ENCODE results near the gene PAX8.

The PAX8 gene

DNA sequence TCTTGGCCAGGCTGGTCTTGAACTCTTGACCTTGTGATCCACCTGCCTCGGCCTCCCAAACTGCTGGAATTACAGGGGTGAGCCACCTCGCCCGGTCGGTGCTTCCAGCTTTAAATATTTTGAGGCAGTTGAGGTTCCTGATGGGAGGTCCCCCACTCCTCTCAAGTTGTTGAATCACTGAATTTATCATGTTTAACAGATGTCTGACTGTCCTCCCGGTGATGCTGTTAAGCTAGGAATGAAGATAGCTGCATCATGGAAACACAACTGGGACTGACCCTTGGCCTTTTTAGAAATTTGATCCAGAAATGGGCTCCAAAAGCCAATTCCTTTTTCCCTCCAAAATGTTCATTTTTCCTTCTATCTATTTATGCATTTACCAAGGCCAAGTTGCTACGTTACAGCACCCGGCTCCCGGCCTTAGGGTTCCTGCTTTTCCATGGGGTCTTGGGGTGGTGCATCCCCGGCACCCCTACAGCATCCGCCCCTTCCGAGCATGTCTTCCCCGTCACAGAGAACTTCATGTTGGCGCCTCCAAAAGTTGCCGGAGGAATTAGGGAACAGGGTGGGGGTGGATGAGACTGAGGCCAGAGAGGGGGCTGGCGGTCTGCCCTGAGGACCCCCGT is 43.9 kb downstream of the PAX8 start:
- DNase-seq = no peak

DNA sequence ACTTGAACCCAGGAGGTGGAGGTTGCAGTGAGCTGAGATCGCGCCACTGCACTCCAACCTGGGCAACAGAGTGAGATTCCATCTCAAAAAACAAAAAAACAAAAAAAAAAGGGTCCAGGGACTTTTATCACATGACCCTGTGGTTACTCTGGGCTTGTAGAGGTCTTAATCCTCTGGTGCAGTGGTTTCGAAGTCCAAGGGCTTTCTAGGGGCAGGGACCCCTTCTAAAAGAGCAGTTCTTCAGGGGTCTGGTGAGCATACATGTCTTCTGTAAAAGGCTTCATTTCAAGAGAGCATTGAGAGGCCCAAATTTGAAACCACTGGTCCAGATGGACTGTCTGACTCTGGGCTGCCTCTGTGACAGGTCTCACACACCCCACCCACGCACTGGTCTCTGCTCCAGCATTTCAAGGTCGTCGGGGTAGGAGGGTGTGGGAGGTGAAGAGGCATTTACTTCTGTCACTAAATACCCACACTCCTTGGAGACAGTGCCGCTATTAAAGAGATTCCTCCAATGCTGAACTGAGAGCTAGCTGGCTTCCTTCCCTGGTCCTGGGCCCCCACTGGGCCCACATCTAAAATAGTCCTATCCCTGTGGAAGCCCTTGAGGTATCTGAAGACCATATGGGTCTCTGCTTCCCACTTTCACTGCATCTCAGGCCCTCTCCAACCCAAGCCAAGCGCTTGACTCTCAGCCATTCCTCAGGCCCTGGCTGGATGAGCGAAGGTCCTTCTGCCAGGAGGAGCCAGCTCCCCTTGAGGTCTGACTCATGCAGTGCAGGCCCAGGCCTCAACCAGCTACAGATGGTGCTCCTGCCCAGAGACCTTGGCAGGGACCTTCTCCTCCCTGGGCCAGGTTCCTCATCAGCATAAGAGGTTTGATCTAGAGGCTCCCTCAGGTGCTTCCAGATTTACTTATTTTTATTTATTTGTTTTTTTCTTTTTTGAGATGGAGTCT is 44.8 kb downstream of the PAX8 start:
- DNase-seq = no peak

DNA sequence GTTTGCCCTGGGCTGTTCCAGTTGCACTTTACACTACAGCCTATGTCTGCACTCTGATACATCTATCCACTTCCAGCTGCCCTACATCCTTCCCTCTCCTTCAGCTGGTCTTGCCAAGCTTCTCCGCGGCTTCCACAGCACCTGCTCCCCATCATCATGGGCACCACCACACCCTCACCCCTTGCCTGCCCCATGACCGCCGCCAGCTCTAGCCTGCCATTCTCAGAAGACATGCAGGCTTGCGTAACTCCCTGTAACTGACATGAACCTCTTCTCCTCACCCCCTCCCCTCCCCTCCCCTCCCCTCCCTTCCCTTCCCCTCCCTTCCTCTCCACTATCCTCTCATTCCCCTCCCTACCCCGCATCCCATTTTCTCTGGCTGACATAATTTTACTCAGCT is 46.0 kb downstream of the PAX8 start:
- no peak for DNase-seq

DNA sequence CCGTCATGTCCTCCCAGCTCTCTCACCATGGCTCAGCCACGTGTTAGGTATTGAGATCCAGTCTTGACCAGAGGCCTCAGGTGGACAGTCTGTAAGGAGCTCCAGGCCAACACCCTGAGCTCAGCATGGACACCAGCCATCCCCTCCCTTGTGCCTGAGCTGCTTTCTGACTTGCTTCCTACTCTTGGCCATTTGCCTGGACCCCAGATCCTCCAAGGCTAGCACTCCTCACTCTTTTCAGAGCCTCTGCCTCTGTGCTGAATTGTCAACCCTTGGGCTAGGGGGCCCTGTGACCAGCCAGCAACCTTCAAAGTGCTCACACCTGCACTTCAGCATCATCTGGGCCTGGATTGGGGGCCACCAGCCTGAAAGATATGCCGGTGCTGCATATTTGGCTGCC is 46.6 kb downstream of the PAX8 start:
- no peak for DNase-seq

DNA sequence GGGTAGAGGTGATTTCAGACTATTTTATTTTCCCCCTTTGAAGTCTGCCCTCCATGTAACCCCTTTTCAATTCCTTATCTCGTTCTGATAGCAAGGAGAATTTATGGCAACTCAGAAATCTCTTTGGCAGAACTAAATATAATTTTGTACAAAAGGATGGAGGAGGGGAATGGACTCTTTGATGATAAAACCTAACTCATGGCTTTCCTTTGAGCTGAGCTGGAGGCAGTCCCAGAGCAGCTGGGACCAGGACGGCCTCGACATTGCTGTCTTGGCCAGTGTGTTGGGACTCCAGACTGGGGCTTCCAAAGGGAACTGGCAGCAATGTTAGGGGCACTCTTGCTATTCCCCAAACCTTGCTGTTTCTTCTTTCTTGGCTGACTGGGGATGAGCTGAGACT is 47.7 kb downstream of the PAX8 start:
- DNase-seq = no peak

DNA sequence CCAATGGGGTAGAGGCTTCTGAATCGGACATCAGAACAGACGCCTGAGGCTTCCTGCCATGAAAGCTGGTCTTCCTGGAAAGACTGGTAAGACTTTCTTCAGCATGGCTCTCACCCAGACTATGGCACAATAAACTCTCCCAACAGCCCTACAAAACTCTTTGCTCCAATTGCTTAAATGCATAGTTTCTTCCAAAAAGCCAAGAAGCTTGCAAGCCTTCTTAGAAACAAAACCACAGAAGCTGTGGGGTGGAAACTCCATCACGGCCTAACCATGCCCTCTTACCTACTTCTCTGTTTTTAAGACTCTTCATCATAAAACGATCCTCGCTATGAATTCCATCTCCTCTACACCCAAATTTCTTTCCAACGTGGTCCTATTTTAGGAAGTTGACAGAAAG is 48.2 kb downstream of the PAX8 start:
- DNase-seq = no peak

DNA sequence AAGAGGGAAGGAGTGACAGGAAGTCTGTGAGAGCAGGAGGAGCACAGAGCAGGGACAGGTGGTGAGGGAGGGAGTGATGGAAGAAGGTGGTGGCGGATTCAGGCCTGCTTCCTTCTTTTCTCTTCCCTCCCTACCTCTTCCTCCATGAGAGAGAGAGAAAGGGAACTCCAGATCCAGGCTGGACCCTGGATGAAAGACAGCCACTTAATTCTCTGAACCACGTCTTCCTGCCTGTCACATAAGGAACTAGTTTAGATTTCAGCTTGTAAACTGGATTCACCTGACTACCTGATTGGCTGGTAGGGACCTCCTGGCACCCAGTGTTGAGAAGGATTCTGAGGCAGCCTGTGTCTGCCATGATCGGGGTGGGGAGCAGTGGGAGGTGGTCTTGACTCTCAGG is 48.9 kb downstream of the PAX8 start:
- no peak for DNase-seq

DNA sequence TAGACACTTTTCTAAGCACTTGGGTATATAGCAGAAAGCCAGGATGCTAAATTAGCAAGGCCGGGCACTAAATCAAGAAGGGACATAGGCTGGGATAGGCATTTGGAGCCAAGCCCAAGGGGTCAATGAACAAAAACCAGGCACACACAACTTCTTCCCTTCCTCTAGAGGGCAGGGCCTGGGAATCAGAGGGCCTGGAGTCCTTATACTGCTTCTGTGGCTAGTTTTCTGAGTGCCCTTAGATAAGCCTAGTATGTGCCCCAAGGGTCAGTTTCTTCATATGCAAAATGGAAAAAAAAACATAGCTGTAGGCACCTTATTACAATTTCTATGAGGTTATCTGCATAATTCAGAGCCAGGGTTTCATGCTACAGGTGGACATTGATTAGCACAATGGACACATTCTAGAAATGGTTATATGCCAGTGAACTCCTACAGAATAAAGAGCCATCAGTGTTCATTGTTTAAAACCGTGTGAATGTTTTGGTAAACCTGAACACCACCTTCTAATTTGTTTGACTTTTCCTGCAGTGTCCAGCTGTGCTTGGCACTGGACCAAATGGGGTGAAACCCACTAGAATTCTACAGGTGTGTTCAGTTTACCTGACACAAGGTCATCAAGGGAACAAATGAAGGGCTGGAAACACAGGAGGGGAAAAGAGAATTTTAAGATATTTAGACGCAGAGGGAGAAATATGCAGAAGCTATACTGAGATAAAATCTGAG is 49.6 kb downstream of the PAX8 start:
- no peak for DNase-seq

DNA sequence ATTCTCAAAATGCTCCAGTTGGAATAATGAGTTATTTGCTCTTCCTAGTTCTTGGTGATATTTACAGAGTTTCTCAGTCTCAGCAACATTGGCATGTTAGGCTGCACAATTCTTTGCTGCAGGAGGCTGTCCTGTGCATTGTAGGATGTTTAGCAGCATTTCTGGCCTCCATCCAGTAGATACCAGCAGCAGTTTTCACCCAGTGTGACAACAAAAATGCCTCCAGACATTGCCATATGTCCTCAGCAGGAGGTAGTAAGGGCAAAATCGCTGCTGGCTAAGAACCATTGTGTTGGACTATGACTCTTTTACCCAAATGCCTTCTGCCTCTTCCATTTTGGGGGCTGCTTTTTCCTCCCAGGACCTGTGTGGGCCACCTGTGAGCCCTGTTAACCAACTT is 50.4 kb downstream of the PAX8 start:
- no peak for DNase-seq

DNA sequence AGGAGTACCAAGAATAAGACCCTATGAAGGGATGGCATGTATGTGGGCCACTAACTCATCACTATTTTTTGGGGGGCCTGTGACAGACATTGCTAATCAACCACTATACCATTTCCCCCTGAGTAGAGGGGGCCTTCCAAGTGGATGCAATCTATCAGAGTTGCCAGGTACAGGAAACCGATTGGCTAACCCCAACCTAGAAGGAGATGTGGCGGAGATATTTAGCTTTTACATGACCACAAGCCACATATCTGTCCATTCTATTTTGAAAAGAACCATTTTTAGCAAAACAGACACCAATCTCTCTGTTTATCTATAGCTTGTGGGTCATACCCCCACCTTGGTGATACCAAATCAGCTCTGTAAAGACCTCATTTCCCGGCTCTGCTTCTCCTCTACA is 51.0 kb downstream of the PAX8 start:
- no peak for DNase-seq

DNA sequence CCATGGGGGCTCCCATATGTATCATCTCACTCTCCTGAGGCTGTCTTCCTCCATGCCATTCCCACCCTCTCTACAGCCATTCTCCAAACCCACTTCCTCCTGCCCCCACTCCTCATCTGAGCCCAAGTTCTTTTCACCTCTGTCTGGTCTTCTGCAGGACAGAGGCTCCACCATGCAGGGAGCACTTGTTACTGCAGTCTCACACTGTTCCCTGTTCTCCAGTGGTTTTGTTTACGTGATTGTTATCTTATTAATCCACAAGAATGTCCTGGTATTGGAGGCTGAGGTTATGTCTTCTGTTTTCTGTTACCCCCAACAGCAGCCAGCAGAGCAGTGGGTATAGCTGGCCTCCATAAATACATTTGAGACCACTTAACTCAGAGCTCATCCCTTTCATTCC is 51.4 kb downstream of the PAX8 start:
- DNase-seq = no peak

DNA sequence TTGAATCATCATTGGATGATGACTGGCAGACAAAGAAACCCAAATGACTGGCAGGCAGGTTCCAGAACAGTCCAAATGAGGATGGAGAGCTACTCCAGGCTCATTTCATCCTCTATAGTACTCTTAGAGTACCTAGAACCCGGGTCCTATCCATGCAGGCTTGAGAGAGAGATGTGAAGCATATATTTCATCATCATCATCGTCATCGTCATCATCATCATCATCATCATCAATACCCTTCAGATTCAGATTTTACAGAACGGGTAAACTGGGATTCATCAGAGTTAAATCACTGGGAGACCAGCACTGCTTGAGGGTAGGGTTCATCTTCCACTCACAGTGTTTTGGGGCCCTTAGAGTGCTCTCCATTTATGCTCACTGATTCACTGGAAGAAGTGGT is 52.3 kb downstream of the PAX8 start:
- DNase-seq = no peak

DNA sequence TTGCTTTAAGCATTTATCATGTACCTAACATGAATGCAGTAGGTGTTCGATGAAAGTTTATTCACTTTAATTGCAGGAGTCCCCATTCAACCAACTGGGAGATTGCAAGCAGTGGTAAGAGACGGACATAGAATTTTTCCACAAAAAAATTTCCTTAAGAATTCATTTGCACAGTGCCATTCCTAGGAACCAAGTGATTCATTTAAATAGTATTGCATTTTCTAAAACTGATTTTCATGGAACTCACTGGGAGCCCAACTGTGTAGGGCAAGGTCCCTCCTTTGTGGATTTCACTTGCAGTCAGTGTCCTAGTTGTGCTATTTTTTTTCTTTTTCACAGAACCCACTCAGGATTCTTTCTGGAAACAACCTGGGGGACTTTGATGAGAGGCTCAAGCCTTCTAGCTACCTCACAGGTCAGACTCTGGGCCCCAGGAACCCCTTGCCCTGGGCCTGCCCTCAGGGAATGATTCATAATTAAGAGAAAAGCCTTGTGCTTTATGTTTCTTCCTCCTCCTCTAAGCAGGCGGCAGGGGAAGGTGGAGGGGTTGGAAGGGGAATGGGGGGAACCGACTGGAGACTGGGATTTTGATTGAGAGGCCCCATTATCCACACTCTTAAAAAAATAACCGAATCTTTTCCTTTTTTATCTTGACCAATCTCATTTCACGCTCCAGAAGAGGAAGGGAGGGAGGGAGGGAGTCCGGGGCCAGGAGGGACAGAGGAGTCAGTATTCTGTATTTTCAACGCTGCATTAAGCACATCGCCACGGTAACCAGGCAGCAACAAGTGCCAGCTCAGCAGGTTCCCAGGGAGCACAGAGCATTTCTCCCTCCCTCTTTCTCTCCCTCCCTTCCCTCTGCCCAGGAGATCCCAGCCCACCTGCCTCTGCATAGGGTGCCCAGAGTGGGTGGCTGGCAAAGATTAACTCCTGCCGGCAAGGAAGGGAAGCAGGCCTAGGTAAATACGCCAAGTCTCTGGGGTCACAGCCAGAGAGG is 53.2 kb downstream of the PAX8 start:
- DNase-seq = peak; percentile 44

DNA sequence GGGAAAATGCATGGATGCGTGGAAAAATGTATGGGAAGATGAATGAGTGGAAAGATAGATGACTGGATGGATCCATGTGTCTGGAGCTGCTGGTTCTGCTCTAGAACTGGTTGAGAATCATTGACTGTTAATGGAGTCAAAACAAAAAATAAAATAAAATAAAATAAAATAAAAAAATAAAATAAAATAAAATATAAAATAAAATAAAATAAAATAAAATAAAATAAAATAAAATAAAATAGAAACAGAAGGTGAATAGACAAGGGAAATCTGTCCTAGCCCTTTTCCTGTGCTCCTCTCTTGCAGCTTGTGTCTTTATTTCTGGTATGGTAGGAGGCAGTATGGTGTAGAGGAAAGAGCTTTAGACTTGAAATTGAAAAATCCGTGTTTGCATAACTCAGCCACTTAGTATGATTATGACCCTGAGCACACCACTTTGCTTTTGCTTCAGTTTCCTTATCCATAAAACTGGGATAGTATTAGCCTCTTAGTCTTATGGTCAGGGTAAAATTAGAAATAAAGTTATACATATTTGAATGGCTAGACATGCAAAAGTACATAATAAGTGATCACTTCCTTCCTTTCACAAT is 54.0 kb downstream of the PAX8 start:
- DNase-seq = no peak

DNA sequence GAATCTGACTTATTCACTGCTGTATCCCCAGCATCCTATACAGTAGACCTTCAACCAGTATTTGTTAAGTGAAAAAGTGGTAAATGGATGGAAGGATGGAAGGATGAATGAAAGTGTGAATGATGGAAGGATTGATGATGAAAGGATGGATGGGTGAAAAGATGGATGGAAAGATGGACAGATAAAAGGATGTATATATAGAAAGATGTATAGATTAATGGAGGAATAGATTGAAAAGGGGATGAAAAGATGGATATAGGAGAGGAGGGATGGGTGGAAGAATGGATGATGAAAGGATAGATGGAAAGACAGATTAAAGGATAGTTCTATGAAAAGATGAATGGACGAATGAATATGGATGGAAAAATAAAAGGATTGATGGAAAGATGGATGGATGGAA is 54.9 kb downstream of the PAX8 start:
- no peak for DNase-seq

DNA sequence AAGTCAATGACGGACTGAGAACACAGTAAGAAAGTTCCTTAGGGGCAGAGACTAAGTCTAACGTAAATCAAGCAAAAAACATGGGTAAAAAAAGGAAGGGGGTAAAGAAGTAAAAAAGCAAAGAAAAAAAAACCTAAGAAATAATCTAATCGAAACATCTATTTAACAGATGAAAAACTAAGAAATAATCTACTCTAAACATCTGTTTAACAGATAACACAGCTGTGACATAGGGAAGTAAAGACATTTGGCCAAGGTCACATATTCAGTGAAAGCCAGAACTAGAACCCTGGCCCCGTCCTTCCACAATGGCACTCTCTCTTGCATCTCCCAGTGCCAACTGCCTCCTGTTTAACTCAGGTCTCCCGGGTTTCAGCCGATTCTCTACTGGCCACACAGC is 56.9 kb downstream of the PAX8 start:
- no peak for DNase-seq

DNA sequence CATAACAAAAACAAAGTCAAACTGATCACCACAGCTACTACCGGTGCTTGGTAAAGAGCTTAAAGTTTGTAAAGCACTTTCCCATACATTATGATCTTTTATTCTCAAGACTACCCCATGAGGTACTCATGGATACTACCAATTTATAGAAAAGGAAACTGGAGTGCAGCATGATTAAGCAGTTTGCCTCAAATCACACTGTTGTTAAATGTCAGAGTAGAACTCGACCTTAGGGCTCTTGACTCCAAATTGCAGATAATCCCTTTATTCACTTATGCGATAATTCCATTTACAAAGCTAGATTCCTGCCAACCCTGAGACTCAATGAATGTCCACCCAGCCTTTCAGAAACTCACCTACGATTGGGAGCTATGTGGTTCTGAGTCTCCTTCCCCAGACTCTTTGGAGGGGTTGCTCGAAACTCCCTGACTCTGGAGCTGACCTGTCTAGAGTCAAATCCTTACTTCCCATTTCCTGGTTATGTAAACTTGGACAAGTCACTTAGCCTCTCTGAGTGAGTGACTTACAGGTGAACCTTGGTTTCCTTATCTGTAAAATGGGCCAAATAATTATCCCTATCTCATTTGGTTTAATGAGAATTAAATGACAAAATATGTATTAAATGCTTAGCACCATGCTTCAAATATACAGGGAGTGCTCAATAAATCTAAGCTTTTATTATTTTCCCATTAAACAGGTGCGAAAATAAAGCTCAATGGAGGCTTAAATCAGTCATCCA is 57.6 kb downstream of the PAX8 start:
- no peak for DNase-seq

DNA sequence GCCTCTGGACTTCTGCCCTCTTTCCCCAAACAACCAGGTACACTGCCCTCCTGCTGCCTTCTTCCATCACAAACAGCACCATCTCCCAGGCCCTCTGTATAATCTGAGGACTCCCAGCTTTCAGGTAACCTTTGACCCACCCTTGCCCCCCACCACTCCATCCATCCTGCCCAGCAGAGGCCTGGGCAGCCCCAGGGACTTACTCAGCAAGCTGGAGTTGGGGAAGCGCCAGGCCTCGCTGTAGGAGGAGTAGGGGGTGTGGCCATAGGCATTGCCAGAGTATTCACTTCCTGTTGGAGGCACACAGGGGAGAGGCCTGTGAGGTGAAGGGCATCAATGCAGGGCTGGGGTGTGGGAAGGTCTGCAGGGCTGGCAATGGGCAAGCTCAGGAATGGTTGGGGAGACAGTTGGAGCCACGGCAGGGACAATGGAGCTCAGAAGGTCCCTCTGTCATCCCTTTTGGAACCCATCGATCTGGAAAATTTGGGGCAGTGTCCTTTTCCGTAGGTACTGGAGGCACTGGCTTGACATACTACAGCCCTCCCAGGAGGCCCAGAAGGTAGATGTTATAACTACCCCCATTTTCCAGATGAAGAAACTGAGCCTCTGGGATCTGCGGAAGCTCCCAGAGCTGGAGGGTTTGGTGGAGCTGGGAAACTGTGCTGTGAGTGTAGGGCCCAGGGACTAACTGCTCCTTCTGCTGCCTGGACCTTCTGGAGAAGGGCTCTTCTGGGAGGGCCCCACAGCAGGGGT is 58.7 kb downstream of the PAX8 start:
- no peak for DNase-seq

DNA sequence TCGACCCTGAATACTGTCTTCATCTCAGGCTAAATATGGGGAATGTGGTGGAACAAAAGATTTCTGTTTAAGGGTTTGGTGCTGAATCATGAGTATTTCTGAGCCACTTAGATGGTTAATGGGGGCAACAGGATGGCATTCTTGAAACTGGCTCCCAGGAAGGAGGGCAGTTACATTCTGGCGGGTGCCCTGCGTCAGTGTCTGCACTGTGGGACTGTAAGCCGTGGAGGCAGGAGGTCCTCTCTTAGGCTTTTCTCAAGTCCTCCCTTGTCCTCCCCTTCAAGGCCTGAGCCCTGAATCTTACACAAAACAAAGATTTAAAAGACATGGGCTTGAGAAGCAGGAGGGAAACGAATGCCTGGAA is 59.2 kb downstream of the PAX8 start:
- DNase-seq = no peak

DNA sequence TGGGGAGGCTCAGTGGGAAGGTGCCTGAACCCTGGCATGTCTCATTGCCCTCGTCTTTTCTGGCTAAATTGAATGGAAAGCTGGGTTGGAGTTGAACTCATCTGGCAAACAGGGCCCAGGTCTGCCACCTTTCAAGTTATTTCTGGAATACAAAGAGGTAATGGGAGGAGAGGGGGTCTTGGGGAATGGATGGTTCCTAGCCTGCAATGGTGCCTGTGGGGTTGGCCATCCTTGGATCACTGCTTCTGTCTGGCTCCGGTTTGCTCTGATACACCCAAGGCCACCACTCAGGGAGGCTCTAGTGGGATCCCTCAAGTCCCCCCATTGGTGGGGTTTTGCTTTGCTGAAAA is 59.7 kb downstream of the PAX8 start:
- no peak for DNase-seq
